Activated T-helper 1 cell treated with anti-CD3 and anti-CD28 coated beads, Interleukin-12 subunit alpha, Interleukin-12 subunit beta, Interleukin-2, Interleukin-4 antibody, amounts not matched to agents 30 ng/mL and 10 ng/mL and 1 ng/mL, durations not matched to agents 14 hours and 24 hours and 36 hours (primary cell): Measurements from ENCODE around the gene NAXD. TPM values are rescaled to one million over a fixed set of nuclear protein-coding genes. Genes with fewer than 3 reads are reported as not detected.

ENCODE experiments used
- DNase-seq: peaks from one replicate; pipeline ENCODE4 v3.0.0; 2021; ENCODE audit warnings: low spot score
- H3K27ac Mint-ChIP-seq: one replicate; pipeline ENCODE4 v1.8.0; 2021; ENCODE audit warnings: mild to moderate bottlenecking, mixed read lengths
- H3K27me3 Mint-ChIP-seq: one replicate; pipeline ENCODE4 v1.8.0; 2022; ENCODE audit warnings: mild to moderate bottlenecking, moderate library complexity, mixed read lengths; ENCODE audit not compliant: insufficient read depth
- H3K36me3 Mint-ChIP-seq: one replicate; pipeline ENCODE4 v1.8.0; 2021; ENCODE audit warnings: low read depth, mixed read lengths
- H3K4me1 Mint-ChIP-seq: one replicate; pipeline ENCODE4 v1.8.0; 2021; ENCODE audit warnings: low read depth, mixed read lengths
- H3K4me3 Mint-ChIP-seq: one replicate; pipeline ENCODE4 v1.8.0; 2021; ENCODE audit warnings: mild to moderate bottlenecking, moderate library complexity, mixed read lengths
- H3K9me3 Mint-ChIP-seq: one replicate; pipeline ENCODE4 v1.8.0; 2021; ENCODE audit warnings: mixed read lengths
- intact Hi-C: fragments of 100-400 bp; cut with micrococcal nuclease; formaldehyde crosslinking; loops from one replicate; pipeline ENCODE4 v1.15.1; 2024
- total RNA-seq: library from RNA; stranded (reverse); gene quantifications from 2 replicates; pipeline ENCODE4 v1.2.3, GENCODE V29; 2022

The NAXD gene
- total RNA-seq, 1 donor from 2014 or later: 22.0 TPM

DNA sequence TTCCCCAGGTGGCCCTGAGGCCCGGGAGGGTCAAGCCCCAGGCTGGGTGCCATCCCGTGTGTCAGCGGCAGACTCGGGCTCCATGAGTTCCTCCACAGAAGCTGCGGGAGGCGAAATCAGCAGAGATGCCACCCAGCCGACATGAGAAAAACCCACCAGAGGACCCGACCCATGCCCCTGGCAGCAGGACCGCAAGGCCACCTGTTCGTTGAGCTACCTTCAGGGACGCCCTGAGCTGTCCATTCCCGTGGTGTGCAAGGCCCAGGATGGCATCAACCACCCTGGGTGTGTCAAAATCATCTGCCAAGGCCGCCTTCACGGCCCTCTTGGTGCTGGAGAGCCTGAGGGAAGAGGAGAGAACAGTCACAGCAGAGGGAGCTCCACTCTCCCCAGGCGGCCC, 30.4 kb downstream of the NAXD start:
- peaks cover 18% of the 10 kb centered on the region for H3K36me3 Mint-ChIP-seq
- intact Hi-C loops: loop anchor here (1.0 kb wide), 1 partner anchor 174 kb away; no protein-coding TSS in a partner anchor

GRCh38 chr13:110646442-110647364, 31.4 kb downstream of the NAXD start:
- no peaks in the 10 kb centered on the region for H3K4me1 Mint-ChIP-seq
- no peak overlapping the region for H3K4me3 Mint-ChIP-seq
- intact Hi-C loops: no loop called here
- no peaks in the 10 kb centered on the region for H3K27me3 Mint-ChIP-seq
- DNase-seq: no peak
- no peak overlapping the region for H3K27ac Mint-ChIP-seq
- H3K9me3 Mint-ChIP-seq: no peaks in the 10 kb centered on the region
- peaks cover 20% of the 10 kb centered on the region for H3K36me3 Mint-ChIP-seq

More for the DNA sequence above, 30.4 kb downstream of the NAXD start:
- no peaks in the 10 kb centered on the region for H3K9me3 Mint-ChIP-seq
- H3K4me1 Mint-ChIP-seq: no peaks in the 10 kb centered on the region
- H3K27me3 Mint-ChIP-seq: no peaks in the 10 kb centered on the region
- DNase-seq: no peak
- H3K4me3 Mint-ChIP-seq: no peak overlapping the region
- H3K27ac Mint-ChIP-seq: no peak overlapping the region

DNA sequence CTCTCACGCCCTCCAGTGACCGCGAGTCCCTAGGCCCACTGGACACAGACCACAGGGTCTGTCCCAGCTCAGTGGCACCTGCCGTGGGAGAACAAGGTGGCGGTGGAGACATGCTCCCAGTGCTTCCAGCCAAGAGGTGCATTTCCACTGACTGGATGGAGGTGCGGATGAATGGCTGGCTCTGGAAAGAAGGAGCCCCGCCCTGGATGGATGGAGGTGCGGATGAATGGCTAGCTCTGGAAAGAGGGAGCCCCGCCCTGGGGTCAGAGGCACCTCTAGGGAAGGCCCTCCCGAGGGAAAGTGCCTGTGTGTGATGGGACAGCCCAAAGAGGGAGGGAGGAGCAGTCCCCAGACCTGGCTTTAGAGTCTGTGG, 32.0 kb downstream of the NAXD start:
- no peaks in the 10 kb centered on the region for H3K4me1 Mint-ChIP-seq
- no peaks in the 10 kb centered on the region for H3K9me3 Mint-ChIP-seq
- H3K27me3 Mint-ChIP-seq: no peaks in the 10 kb centered on the region
- DNase-seq: no peak
- no peak overlapping the region for H3K27ac Mint-ChIP-seq
- H3K36me3 Mint-ChIP-seq: peaks cover 20% of the 10 kb centered on the region
- no peak overlapping the region for H3K4me3 Mint-ChIP-seq
- intact Hi-C loops: no loop called here

GRCh38 chr13:110648146-110648819, 32.9 kb downstream of the NAXD start:
- no peak overlapping the region for H3K27ac Mint-ChIP-seq
- H3K4me3 Mint-ChIP-seq: no peak overlapping the region
- no peaks in the 10 kb centered on the region for H3K4me1 Mint-ChIP-seq
- peaks cover 16% of the 10 kb centered on the region for H3K36me3 Mint-ChIP-seq
- H3K27me3 Mint-ChIP-seq: no peaks in the 10 kb centered on the region
- H3K9me3 Mint-ChIP-seq: no peaks in the 10 kb centered on the region
- intact Hi-C loops: no loop called here
- DNase-seq: no peak

DNA sequence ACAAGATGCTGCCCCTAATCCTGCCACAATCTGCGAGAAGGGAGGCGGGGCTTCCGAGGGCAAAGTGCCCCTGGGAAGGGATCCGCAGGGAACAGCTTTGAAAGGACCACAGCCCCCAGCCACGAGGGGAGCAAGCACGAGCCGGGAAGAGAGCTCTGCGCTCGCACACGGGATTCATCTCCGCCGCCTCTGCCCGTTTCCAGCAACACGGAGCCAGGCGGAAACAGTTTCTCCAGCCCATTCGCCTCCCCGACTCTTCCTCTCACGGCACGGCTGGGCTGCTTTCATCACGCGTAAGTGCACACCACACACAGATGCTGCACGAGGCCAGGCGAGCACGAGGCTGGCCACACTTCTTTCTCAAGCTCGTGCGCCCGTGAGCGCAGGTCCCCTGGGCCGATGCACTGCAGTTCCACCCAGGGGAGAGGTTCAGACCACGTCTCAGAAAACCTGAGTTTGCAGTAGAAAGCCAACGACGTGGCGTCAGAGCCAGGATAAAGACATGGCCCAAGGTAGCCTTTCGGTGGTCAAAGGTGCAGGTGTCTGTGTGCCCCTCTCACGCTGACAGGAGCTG, 33.6 kb downstream of the NAXD start:
- H3K36me3 Mint-ChIP-seq: peaks cover 11% of the 10 kb centered on the region
- no peak for DNase-seq
- H3K9me3 Mint-ChIP-seq: no peaks in the 10 kb centered on the region
- H3K27ac Mint-ChIP-seq: no peak overlapping the region
- no peaks in the 10 kb centered on the region for H3K27me3 Mint-ChIP-seq
- intact Hi-C loops: no loop called here
- no peak overlapping the region for H3K4me3 Mint-ChIP-seq
- H3K4me1 Mint-ChIP-seq: no peaks in the 10 kb centered on the region

DNA sequence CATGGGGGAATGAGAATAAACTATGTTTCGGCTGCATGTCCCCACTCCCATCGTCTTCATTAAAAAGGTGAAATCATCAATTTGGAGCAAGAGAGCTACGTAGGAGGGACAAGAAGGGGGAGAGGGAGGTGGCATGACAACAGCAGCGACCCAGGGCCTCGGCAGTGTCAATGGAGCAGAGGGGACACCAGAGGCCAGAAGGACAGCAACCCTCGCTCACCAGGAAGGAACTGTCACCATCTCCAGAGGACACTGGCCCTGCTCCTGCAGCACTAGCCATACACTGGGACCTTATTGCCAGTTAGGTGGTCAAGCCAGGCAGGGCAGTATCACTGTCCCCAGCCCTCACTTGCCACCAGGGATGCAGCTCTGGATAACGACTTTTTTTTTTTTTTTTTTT, 34.2 kb downstream of the NAXD start:
- Mint-ChIP-seq H3K27me3 (no peaks in the 10 kb centered on the region), H3K27ac (no peak overlapping the region), H3K9me3 (no peaks in the 10 kb centered on the region), H3K4me1 (no peaks in the 10 kb centered on the region), H3K4me3 (no peak overlapping the region), H3K36me3 (peaks cover 11% of the 10 kb centered on the region)
- DNase-seq: no peak
- intact Hi-C loops: no loop called here

DNA sequence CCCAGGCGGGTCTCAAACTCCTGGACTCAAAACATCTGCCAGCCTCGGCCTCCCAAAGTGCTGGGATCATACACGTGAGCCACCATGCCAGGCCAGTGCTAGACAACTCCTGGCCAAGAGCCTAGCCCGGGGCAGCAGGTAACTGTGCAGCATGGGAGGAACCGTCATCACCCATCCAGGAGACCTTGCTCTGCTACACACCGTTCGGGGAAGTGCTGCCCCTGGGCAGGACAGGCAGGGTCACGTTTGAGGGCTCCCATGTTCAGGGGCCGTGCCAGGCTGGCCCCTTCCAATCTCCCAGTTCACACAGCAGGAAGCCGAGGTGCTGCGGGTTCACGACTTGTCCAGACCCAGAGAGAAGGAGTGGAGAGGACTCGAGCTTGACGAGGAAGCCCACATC, 35.1 kb downstream of the NAXD start:
- DNase-seq: no peak
- H3K36me3 Mint-ChIP-seq: peaks cover 13% of the 10 kb centered on the region
- H3K4me3 Mint-ChIP-seq: no peak overlapping the region
- H3K9me3 Mint-ChIP-seq: no peaks in the 10 kb centered on the region
- H3K27ac Mint-ChIP-seq: no peak overlapping the region
- intact Hi-C loops: no loop called here
- H3K27me3 Mint-ChIP-seq: no peaks in the 10 kb centered on the region
- no peaks in the 10 kb centered on the region for H3K4me1 Mint-ChIP-seq

DNA sequence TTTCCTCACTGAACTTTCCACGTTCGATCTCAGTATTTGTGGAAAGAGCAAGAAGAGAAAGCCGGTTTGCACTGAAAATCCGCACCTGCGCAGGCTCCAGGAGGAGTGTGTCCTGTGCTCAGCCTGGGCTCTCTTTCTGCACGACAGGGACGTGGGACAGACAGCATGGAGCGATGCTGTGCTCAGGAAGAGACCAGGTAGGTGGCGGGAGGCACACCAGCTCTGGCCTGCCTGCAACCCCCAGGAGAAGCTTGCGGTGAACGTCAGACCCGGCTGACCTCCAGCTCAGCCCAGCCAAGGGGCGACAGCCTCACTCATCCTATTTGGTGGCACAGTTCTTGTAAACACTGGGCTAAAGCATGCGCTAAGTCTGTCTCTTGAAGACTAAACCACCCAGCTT, 35.9 kb downstream of the NAXD start:
- Mint-ChIP-seq H3K9me3 (no peaks in the 10 kb centered on the region), H3K4me1 (peaks cover 6% of the 10 kb centered on the region), H3K36me3 (peaks cover 18% of the 10 kb centered on the region), H3K4me3 (no peak overlapping the region), H3K27ac (no peak overlapping the region), H3K27me3 (no peaks in the 10 kb centered on the region)
- DNase-seq: no peak
- intact Hi-C loops: no loop called here

- intact Hi-C loops: no loop called here
- DNase-seq: no peak
- no peaks in the 10 kb centered on the region for H3K9me3 Mint-ChIP-seq
- no peak overlapping the region for H3K27ac Mint-ChIP-seq
- H3K27me3 Mint-ChIP-seq: no peaks in the 10 kb centered on the region
- H3K4me3 Mint-ChIP-seq: no peak overlapping the region
- H3K36me3 Mint-ChIP-seq: peaks cover 19% of the 10 kb centered on the region
- peaks cover 8% of the 10 kb centered on the region for H3K4me1 Mint-ChIP-seq
Observed at GRCh38 chr13:110651726-110652230, 36.4 kb downstream of the NAXD start.

GRCh38 chr13:110652231-110652730, 36.9 kb downstream of the NAXD start:
- intact Hi-C loops: no loop called here
- H3K9me3 Mint-ChIP-seq: no peaks in the 10 kb centered on the region
- H3K4me3 Mint-ChIP-seq: no peak overlapping the region
- H3K27ac Mint-ChIP-seq: no peak overlapping the region
- H3K27me3 Mint-ChIP-seq: no peaks in the 10 kb centered on the region
- DNase-seq: no peak
- H3K4me1 Mint-ChIP-seq: peaks cover 8% of the 10 kb centered on the region
- peaks cover 19% of the 10 kb centered on the region for H3K36me3 Mint-ChIP-seq

- intact Hi-C loops: no loop called here
- Mint-ChIP-seq H3K9me3 (peaks cover 2% of the 10 kb centered on the region), H3K4me3 (no peak overlapping the region), H3K27me3 (no peaks in the 10 kb centered on the region), H3K27ac (no peak overlapping the region), H3K4me1 (peaks cover 11% of the 10 kb centered on the region), H3K36me3 (peaks cover 22% of the 10 kb centered on the region)
- DNase-seq: no peak
Observed at GRCh38 chr13:110652764-110653163, 37.4 kb downstream of the NAXD start.

GRCh38 chr13:110653271-110653670, 37.9 kb downstream of the NAXD start:
- peaks cover 16% of the 10 kb centered on the region for H3K4me1 Mint-ChIP-seq
- intact Hi-C loops: no loop called here
- no peak for DNase-seq
- H3K9me3 Mint-ChIP-seq: peaks cover 7% of the 10 kb centered on the region
- H3K27me3 Mint-ChIP-seq: no peaks in the 10 kb centered on the region
- no peak overlapping the region for H3K27ac Mint-ChIP-seq
- H3K4me3 Mint-ChIP-seq: no peak overlapping the region
- peaks cover 24% of the 10 kb centered on the region for H3K36me3 Mint-ChIP-seq

DNA sequence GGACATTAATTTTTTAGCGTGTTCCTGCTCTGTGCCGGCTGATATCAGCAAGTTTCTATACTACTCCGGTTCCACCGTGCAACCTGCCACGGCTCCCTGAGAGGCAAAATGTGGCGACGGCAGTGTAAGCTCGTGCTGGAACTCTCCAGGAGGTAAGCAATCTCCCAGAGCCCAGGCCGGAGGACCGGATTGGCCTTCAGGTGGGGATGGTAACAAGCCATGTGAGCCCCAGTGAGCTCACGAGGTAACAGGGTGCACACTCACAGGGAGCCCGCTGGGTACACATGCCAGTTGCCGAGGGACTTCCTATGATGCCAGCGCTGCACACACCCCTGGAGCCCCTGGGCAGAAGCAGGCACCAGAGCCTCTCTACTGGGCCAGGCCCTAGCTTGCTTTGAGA, 38.5 kb downstream of the NAXD start:
- Mint-ChIP-seq H3K4me3 (no peak overlapping the region), H3K4me1 (peaks cover 21% of the 10 kb centered on the region), H3K27ac (no peak overlapping the region), H3K27me3 (no peaks in the 10 kb centered on the region), H3K36me3 (peaks cover 27% of the 10 kb centered on the region), H3K9me3 (peaks cover 8% of the 10 kb centered on the region)
- intact Hi-C loops: no loop called here
- no peak for DNase-seq
